Nephron (organoid): Measurements from ENCODE around the gene RAB44.

ENCODE experiments used
- H3K27ac Mint-ChIP-seq, 3 experiments: 2 replicates each; pipeline ENCODE4 v1.8.0; 2020; ENCODE audit warnings: mixed read lengths in 3 of 3, mild to moderate bottlenecking in 2 of 3, moderate library complexity in 1 of 3
- H3K27me3 Mint-ChIP-seq: 2 replicates; pipeline ENCODE4 v1.8.0; 2021; ENCODE audit warnings: low read depth, mild to moderate bottlenecking, moderate library complexity, mixed read lengths
- H3K36me3 Mint-ChIP-seq: 2 replicates; pipeline ENCODE4 v1.8.0; 2020; ENCODE audit warnings: low read depth, mixed read lengths
- H3K4me1 Mint-ChIP-seq: 2 replicates; pipeline ENCODE4 v1.8.0; 2020; ENCODE audit warnings: mixed read lengths
- H3K4me3 Mint-ChIP-seq, 3 experiments: 2 replicates each; pipeline ENCODE4 v1.8.0; 2020; ENCODE audit warnings: mild to moderate bottlenecking in 3 of 3, mixed read lengths in 3 of 3, moderate library complexity in 2 of 3
- H3K9me3 Mint-ChIP-seq: 2 replicates; pipeline ENCODE4 v1.8.0; 2020; ENCODE audit warnings: mixed read lengths
- CTCF ChIP-seq, 3 experiments: fragments of 200-600 bp; sonication (generic); IDR thresholded peaks; one replicate each; pipeline ENCODE4 v1.5.0; 2021; ENCODE audit warnings: antibody characterized with exemption in 3 of 3; ENCODE audit not compliant: unreplicated experiment in 3 of 3

The RAB44 gene

GRCh38 chr6:36660771-36661471 is 36.7 kb upstream of the RAB44 start:
- H3K9me3 Mint-ChIP-seq: no peaks in the 10 kb centered on the region
- H3K27me3 Mint-ChIP-seq: peaks cover 10% of the 10 kb centered on the region
- TF ChIP-seq CTCF (IDR thresholded peaks at IDR 0.05; ENCODE audit: unreplicated experiment in 3 of 3): no peak
- no peak overlapping the region for H3K27ac Mint-ChIP-seq
- H3K4me3 Mint-ChIP-seq: no peak overlapping the region
- H3K4me1 Mint-ChIP-seq: peaks cover 29% of the 10 kb centered on the region
- H3K36me3 Mint-ChIP-seq: no peaks in the 10 kb centered on the region

DNA sequence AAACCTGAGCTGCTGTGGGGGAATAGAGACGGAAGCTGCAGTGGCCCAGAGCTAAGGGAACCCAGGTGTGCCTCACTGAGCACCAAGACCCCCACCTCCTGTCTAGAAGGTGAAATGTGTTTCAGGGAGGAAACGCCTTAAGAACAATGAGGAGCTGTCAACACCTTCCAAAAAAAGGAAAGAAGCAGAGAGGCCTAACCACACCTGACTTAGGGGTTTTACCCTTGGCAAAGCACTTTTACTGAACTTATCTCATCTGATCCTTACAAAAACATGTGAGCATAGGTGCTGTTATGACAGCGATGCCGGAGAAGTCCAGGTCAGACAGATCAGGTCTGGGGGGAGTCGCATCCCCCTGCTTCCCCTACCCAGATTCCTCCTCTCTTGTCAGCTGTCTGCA is 35.2 kb upstream of the RAB44 start:
- TF ChIP-seq CTCF (IDR thresholded peaks at IDR 0.05; ENCODE audit: unreplicated experiment in 3 of 3): no peak
- no peak overlapping the region for H3K27ac Mint-ChIP-seq
- H3K36me3 Mint-ChIP-seq: no peaks in the 10 kb centered on the region
- H3K4me1 Mint-ChIP-seq: peaks cover 35% of the 10 kb centered on the region
- H3K4me3 Mint-ChIP-seq: no peak overlapping the region
- H3K27me3 Mint-ChIP-seq: peaks cover 14% of the 10 kb centered on the region
- H3K9me3 Mint-ChIP-seq: no peaks in the 10 kb centered on the region

DNA sequence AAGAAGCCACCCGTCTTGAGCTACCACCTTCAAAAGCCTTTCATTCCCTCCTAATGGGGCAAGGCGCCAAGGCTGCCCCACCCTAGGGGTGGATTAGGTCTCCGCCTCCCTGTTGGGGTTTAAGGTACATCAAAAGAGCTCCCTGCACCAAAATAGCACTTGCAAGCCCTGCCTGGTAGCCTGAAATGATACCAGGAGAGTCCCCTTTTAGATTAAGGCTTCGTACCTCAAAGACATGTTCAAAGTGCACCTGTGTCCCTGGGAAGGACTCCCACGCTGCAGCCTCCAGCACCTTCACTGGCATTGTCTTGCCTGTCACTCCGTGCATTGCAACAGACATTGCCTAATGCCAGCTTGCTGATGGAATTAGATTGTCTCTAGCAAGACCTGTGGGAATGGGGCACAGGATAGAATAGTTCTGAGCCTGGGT is 34.8 kb upstream of the RAB44 start:
- Mint-ChIP-seq H3K4me1 (peaks cover 33% of the 10 kb centered on the region), H3K4me3 (no peak overlapping the region), H3K9me3 (no peaks in the 10 kb centered on the region), H3K27me3 (peaks cover 14% of the 10 kb centered on the region), H3K27ac (no peak overlapping the region), H3K36me3 (no peaks in the 10 kb centered on the region)
- no peak for TF ChIP-seq CTCF (IDR thresholded peaks at IDR 0.05; ENCODE audit: unreplicated experiment in 3 of 3)

- no peak overlapping the region for H3K27ac Mint-ChIP-seq
Measured at GRCh38 chr6:36663504-36664446, 33.9 kb upstream of the RAB44 start.

GRCh38 chr6:36665180-36665579 is 32.4 kb upstream of the RAB44 start:
- no peak for TF ChIP-seq CTCF (IDR thresholded peaks at IDR 0.05; ENCODE audit: unreplicated experiment in 3 of 3)
- Mint-ChIP-seq H3K9me3 (no peaks in the 10 kb centered on the region), H3K27ac (no peak overlapping the region), H3K27me3 (peaks cover 9% of the 10 kb centered on the region), H3K4me1 (peaks cover 43% of the 10 kb centered on the region), H3K36me3 (no peaks in the 10 kb centered on the region), H3K4me3 (no peak overlapping the region)

More at GRCh38 chr6:36663504-36664446, 33.9 kb upstream of the RAB44 start:
- Mint-ChIP-seq H3K9me3 (no peaks in the 10 kb centered on the region), H3K27me3 (peaks cover 14% of the 10 kb centered on the region), H3K36me3 (no peaks in the 10 kb centered on the region), H3K4me3 (no peak overlapping the region), H3K4me1 (peaks cover 37% of the 10 kb centered on the region)
- TF ChIP-seq CTCF (IDR thresholded peaks at IDR 0.05; ENCODE audit: unreplicated experiment in 3 of 3): no peak
